ENCODE data around the gene R3HCC1L.

DNA sequence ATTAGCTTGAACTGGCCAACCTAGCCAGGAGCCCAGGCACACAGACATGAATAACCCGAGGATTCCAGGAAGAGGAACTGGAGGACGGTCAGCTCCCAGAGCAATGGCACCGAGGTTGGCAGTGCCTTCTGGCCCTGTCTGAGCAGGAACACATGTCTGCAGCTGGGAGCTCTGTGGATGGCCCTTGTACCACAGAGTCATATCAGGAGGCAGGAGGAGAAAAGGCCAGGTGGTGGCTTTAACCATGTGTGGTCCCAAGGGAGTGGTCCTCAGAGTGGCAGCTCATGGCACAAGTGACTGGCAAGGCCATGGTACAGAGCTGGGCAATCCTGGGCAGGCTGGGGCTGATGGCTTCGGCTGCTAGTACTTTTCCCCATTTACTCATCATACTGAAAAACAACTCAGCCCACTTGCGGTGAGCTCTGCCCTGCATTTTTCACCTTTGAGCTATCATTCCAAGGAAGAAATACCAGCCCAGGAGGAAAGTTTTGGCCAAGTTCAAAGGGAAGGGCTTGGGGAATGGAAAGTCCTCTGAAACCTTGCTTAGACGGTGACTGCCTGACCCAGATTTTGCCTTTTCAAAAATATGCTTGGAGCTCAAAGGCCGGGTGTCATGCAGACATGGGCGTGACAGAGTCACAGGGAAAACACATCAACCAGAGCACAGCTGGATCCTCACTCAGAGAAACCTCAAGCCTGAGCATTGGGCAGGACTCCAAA is 159.3 kb downstream of the R3HCC1L start:
- TF ChIP-seq, protein P1, sequence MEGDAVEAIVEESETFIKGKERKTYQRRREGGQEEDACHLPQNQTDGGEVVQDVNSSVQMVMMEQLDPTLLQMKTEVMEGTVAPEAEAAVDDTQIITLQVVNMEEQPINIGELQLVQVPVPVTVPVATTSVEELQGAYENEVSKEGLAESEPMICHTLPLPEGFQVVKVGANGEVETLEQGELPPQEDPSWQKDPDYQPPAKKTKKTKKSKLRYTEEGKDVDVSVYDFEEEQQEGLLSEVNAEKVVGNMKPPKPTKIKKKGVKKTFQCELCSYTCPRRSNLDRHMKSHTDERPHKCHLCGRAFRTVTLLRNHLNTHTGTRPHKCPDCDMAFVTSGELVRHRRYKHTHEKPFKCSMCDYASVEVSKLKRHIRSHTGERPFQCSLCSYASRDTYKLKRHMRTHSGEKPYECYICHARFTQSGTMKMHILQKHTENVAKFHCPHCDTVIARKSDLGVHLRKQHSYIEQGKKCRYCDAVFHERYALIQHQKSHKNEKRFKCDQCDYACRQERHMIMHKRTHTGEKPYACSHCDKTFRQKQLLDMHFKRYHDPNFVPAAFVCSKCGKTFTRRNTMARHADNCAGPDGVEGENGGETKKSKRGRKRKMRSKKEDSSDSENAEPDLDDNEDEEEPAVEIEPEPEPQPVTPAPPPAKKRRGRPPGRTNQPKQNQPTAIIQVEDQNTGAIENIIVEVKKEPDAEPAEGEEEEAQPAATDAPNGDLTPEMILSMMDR (IDR thresholded peaks at IDR 0.05): no peak
- TF ChIP-seq SIN3A (IDR thresholded peaks at IDR 0.05; ENCODE audit: borderline replicate concordance, insufficient read depth, low read depth, low read length): no peak

All from Panc1 (cell line).